A673 (cell line): ENCODE data around the gene ZNF429. TPM values are rescaled to one million over a fixed set of nuclear protein-coding genes. Genes with fewer than 3 reads are reported as not detected.
"Not testable (repeated sequence)": the region's sequence is repeated elsewhere in the genome, so short reads cannot be mapped to it uniquely, and the experiment has no call there.

Experiments
- BruUV-seq: library from RNA; stranded (reverse); fragments of 400-500 nt; replicated peaks from 2 replicates; lab custom pipeline; 2021; lab: Mats Ljungman, UMichigan
- CTCF ChIA-PET: fragments of 300-600 bp; sonication (Branson Sonifier 250); formaldehyde crosslinking; loops from one replicate; lab custom pipeline; 2022; ENCODE audit warnings: antibody characterized with exemption; lab: Charles Lee
- POLR2A ChIA-PET: fragments of 300-600 bp; sonication (Branson Sonifier 250); formaldehyde crosslinking; loops from one replicate; lab custom pipeline; 2022; ENCODE audit warnings: antibody characterized with exemption; ENCODE audit not compliant: low non-redundant PET; lab: Charles Lee
- DNase-seq: peaks from one replicate; pipeline ENCODE4 v3.0.0-alpha.2; 2015; ENCODE audit warnings: low spot score
- H3K27ac ChIP-seq: fragments of 200-600 bp; sonication (generic); 2 replicates; pipeline ENCODE4 v1.5.1; 2016; ENCODE audit warnings: mixed run types, low read depth, mild to moderate bottlenecking, mixed read lengths, antibody characterized with exemption, low read length; ENCODE audit not compliant: poor library complexity, severe bottlenecking
- H3K27me3 ChIP-seq: fragments of 200-600 bp; sonication (generic); replicated peaks from 2 replicates; pipeline ENCODE4 v1.6.1; 2017; ENCODE audit warnings: mixed run types, low read depth, mild to moderate bottlenecking, mixed read lengths, antibody characterized with exemption, low read length; ENCODE audit not compliant: insufficient read depth, poor library complexity
- H3K36me3 ChIP-seq: fragments of 200-600 bp; sonication (generic); 2 replicates; pipeline ENCODE4 v1.6.1; 2016; ENCODE audit warnings: mixed run types, mild to moderate bottlenecking, mixed read lengths, antibody characterized with exemption, low read length; ENCODE audit not compliant: insufficient read depth, poor library complexity, severe bottlenecking
- H3K4me1 ChIP-seq: fragments of 200-600 bp; sonication (generic); 2 replicates; pipeline ENCODE4 v1.6.1; 2017; ENCODE audit warnings: mixed run types, mild to moderate bottlenecking, mixed read lengths, antibody characterized with exemption, low read length; ENCODE audit not compliant: insufficient read depth, poor library complexity, severe bottlenecking
- H3K4me3 ChIP-seq: fragments of 200-600 bp; sonication (generic); 2 replicates; pipeline ENCODE4 v1.5.1; 2016; ENCODE audit warnings: low read depth, mixed run types, mild to moderate bottlenecking, mixed read lengths, low read length; ENCODE audit not compliant: poor library complexity, severe bottlenecking
- H3K9me3 ChIP-seq: fragments of 200-600 bp; sonication (generic); 2 replicates; pipeline ENCODE4 v1.6.1; 2016; ENCODE audit warnings: mixed run types, low read depth, mild to moderate bottlenecking, mixed read lengths, antibody characterized with exemption, low read length; ENCODE audit not compliant: poor library complexity, severe bottlenecking
- EZH2 ChIP-seq: fragments of 200-600 bp; sonication (generic); IDR thresholded peaks from 2 replicates; pipeline ENCODE4 v1.6.1; 2017; ENCODE audit warnings: borderline replicate concordance, low read depth, mild to moderate bottlenecking, mixed read lengths, antibody characterized with exemption, low read length; ENCODE audit not compliant: poor library complexity, severe bottlenecking
- intact Hi-C: fragments of 100-400 bp; cut with micrococcal nuclease; formaldehyde crosslinking; loops from one replicate; pipeline ENCODE4 v1.10.0; 2022; ENCODE audit not compliant: unreplicated experiment
- total RNA-seq: library from RNA; stranded (reverse); gene quantifications from 2 replicates; pipeline ENCODE4 v1.2.3, GENCODE V29; 2021
- TF ChIP-seq, protein P1 (sequence below): fragments of 300-800, 200-600 bp; sonication (generic); conservative IDR thresholded peaks from 2 replicates; pipeline ENCODE4 v1.5.1; 2017; ENCODE audit warnings: low read depth, mild to moderate bottlenecking, antibody characterized with exemption, low read length, moderate library complexity, mixed read lengths

The ZNF429 gene
- total RNA-seq, 1 experiment from 2014 or later = 0.90 TPM

DNA sequence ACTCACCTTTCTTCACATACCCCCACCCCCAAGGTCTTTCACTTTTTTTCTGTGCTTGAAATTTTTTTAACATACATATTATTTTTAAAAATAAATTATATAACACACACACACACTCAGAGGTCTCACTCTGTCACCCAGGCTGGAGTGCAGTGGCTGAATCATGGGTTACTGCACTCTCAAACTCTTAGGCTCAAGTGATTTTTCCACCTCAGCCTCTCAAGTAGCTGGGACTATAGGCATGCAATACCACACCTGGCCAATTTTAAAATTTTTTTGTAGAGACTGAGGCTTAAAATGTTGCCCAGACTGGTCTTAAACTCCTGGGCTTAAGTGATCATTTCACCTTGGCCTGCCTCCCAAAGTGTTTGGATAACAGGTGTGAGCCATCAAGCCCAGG is 32.9 kb upstream of the ZNF429 start:
- ChIA-PET CTCF (no interaction called here), POLR2A (no interaction called here)
- Histone ChIP-seq H3K9me3 (peaks cover 28% of the 10 kb centered on the region), H3K36me3 (no peaks in the 10 kb centered on the region), H3K27ac (no peak overlapping the region), H3K4me3 (no peak overlapping the region), H3K4me1 (no peaks in the 10 kb centered on the region), H3K27me3 (no peaks in the 10 kb centered on the region)
- TF ChIP-seq, protein P1, sequence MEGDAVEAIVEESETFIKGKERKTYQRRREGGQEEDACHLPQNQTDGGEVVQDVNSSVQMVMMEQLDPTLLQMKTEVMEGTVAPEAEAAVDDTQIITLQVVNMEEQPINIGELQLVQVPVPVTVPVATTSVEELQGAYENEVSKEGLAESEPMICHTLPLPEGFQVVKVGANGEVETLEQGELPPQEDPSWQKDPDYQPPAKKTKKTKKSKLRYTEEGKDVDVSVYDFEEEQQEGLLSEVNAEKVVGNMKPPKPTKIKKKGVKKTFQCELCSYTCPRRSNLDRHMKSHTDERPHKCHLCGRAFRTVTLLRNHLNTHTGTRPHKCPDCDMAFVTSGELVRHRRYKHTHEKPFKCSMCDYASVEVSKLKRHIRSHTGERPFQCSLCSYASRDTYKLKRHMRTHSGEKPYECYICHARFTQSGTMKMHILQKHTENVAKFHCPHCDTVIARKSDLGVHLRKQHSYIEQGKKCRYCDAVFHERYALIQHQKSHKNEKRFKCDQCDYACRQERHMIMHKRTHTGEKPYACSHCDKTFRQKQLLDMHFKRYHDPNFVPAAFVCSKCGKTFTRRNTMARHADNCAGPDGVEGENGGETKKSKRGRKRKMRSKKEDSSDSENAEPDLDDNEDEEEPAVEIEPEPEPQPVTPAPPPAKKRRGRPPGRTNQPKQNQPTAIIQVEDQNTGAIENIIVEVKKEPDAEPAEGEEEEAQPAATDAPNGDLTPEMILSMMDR = no peak
- no peak for TF ChIP-seq EZH2
- no TSS peak for BruUV-seq
- DNase-seq = no peak
- intact Hi-C loops = no loop called here

DNA sequence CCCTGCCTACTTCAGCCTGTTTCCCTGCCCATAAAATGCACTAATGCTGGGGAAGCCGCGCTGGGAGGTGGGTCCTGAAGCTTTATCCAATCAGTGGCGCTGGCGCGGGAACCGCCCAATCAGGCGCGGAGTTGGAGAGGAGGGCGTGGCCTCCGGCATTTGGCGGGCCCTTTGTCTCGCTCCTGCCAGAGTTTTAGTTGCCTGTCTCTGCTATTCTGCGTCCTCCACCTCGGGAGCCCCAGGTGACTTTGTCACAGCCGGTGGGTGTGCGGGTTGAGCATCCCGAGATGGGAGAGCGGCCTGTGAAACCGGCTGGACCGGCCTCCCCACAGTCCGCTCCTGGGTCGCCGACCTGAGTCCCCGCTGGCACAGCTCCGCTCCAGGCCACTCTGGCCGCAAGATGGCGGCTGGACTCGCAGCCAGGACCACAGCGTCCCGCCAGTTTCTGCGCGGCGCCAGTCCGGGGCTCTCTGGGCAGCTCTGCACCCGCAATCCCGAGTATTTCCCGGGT is 30.7 kb upstream of the ZNF429 start:
- no peak for DNase-seq
- Histone ChIP-seq H3K27me3 (no peaks in the 10 kb centered on the region), H3K9me3 (peaks cover 29% of the 10 kb centered on the region), H3K27ac (no peak overlapping the region), H3K36me3 (no peaks in the 10 kb centered on the region), H3K4me3 (no peak overlapping the region), H3K4me1 (no peaks in the 10 kb centered on the region)
- POLR2A ChIA-PET = no interaction called here
- intact Hi-C loops = no loop called here
- TF ChIP-seq, protein P1 = no peak
- TF ChIP-seq EZH2 = no peak
- CTCF ChIA-PET = no interaction called here
- no TSS peak for BruUV-seq

DNA sequence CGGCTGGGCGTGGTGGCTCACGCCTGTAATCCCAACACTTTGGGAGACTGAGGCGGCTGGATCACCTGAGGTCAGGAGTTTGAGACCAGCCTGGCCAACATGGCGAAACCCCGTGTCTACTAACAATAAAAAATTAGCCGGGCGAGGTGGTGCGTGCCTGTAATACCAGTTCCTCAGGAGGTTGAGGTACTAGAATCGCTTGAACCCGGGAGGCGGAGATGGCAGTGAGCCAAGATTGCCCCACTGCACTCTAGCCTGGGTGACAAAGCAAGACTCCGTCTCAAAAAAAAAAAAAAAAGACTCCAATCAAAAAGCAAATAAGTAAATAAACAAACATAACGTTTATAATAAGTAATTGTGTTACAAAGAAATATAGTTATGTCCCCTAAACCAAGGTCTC is 23.0 kb upstream of the ZNF429 start:
- H3K4me3 ChIP-seq, BruUV-seq, H3K27me3 ChIP-seq, H3K36me3 ChIP-seq, POLR2A ChIA-PET, DNase-seq, H3K4me1 ChIP-seq, H3K27ac ChIP-seq, intact Hi-C loops: not testable (repeated sequence)
- CTCF ChIA-PET = interaction anchor here (0.6 kb wide), 1 partner anchor 1033 kb away, joined by 3 read pairs; no protein-coding TSS in a partner anchor
- H3K9me3 ChIP-seq = peaks cover 31% of the 10 kb centered on the region

DNA sequence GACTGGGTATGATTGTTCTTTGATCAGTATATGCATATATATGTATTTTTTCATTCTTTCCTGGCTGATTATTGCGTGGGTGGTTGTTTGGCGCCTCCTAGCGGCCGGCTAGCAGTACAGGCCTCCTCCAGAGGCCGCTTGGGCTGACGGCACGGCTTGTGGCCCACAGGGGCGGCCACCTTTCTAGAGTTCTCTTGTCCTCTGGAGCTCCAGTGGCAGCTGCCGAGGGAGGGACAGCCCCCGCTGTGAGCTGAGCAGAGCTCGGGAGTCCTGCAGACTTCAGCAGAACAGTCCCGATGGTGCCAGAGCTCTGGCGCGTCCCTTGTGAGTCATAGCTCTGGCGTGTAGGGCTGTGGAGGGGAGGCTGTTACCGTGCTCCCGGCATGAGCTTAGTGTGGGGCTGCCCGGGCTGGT is 22.5 kb upstream of the ZNF429 start:
- TF ChIP-seq EZH2 = no peak
- TF ChIP-seq, protein P1 = peak; percentile 48
- ChIA-PET POLR2A (no interaction called here), CTCF (interaction anchor here (0.6 kb wide), 1 partner anchor 1034 kb away, joined by 3 read pairs; no protein-coding TSS in a partner anchor)
- no TSS peak for BruUV-seq
- Histone ChIP-seq H3K4me1 (no peaks in the 10 kb centered on the region), H3K4me3 (no peak overlapping the region), H3K27me3 (no peaks in the 10 kb centered on the region), H3K36me3 (no peaks in the 10 kb centered on the region), H3K9me3 (peaks cover 31% of the 10 kb centered on the region), H3K27ac (no peak overlapping the region)
- peak; percentile 21 for DNase-seq
- intact Hi-C loops = no loop called here
